ENCODE measurements around the gene MT1M.
A peak's percentile ranks its signal among the peaks of the same experiment; 100 is the strongest.
"Not testable (repeated sequence)": the region's sequence is repeated elsewhere in the genome, so short reads cannot be mapped to it uniquely, and the experiment has no call there.

Gene MT1M

GRCh38 chr16:56632156-56632847 is at the start of gene MT1M:
MT1M (plus strand) TSS chr16:56632659; CDS start chr16:56632732, 73 bp downstream.
- no peak for DNase-seq

- not testable (repeated sequence) for DNase-seq
Observed at GRCh38 chr16:56582911-56583310, 49.5 kb upstream of the MT1M start.

- no peak for DNase-seq
Observed at GRCh38 chr16:56583351-56584168, 48.9 kb upstream of the MT1M start.

- no peak for DNase-seq
Observed at GRCh38 chr16:56584276-56584675, 48.2 kb upstream of the MT1M start.

- DNase-seq = no peak
Observed at GRCh38 chr16:56588781-56589140, 43.7 kb upstream of the MT1M start.

GRCh38 chr16:56589141-56590039 is 43.1 kb upstream of the MT1M start, which contains the start of gene MT3:
MT3 (plus strand) TSS chr16:56589528; CDS start chr16:56589591, 63 bp downstream.
- DNase-seq = no peak

GRCh38 chr16:56591377-56592060 is 40.9 kb upstream of the MT1M start:
- peak; percentile 43 for DNase-seq

GRCh38 chr16:56593573-56594291 is 38.7 kb upstream of the MT1M start:
- no peak for DNase-seq

- no peak for DNase-seq
Observed at GRCh38 chr16:56594292-56594619, 38.2 kb upstream of the MT1M start.

GRCh38 chr16:56600398-56600999 is 32.0 kb upstream of the MT1M start:
- DNase-seq = peak; percentile 62

GRCh38 chr16:56601325-56601724 is 31.1 kb upstream of the MT1M start:
- no peak for DNase-seq

GRCh38 chr16:56603589-56603988 is 28.9 kb upstream of the MT1M start:
- DNase-seq = peak; percentile 68

GRCh38 chr16:56604966-56605365 is 27.5 kb upstream of the MT1M start:
- DNase-seq = no peak

GRCh38 chr16:56605475-56605874 is 27.0 kb upstream of the MT1M start:
- DNase-seq = no peak

GRCh38 chr16:56606071-56606475 is 26.4 kb upstream of the MT1M start:
- no peak for DNase-seq

GRCh38 chr16:56606476-56607108 is 25.9 kb upstream of the MT1M start:
- no peak for DNase-seq

- DNase-seq = peak; percentile 58
Observed at GRCh38 chr16:56607109-56607618, 25.3 kb upstream of the MT1M start.

- DNase-seq = no peak
Observed at GRCh38 chr16:56607675-56608042, 24.8 kb upstream of the MT1M start.

- DNase-seq = peak; percentile 99
Observed at GRCh38 chr16:56608043-56608875, 24.2 kb upstream of the MT1M start, which contains the start of gene MT2A. MT2A (plus strand) TSS chr16:56608584; CDS start chr16:56608656, 72 bp downstream.

Measured in inflammatory macrophage treated with lipopolysaccharide for 4 hours (primary cell).